Brain microvascular endothelial cell (primary cell): ENCODE measurements around the gene OGFOD1.

Experiments used
- DNase-seq: peaks from one replicate; pipeline ENCODE4 v3.0.0-alpha.2; 2020
- H3K27ac ChIP-seq: fragments of 250-450 bp; sonication (Bioruptor Pico); 2 replicates; pipeline ENCODE4 v1.5.1; 2020; ENCODE audit warnings: mild to moderate bottlenecking, moderate library complexity
- H3K27me3 ChIP-seq: fragments of 250-450 bp; sonication (Bioruptor Pico); replicated peaks from 2 replicates; pipeline ENCODE4 v1.5.1; 2020; ENCODE audit warnings: mild to moderate bottlenecking
- H3K36me3 ChIP-seq: fragments of 250-450 bp; sonication (Bioruptor Pico); replicated peaks from 2 replicates; pipeline ENCODE4 v1.5.1; 2020; ENCODE audit warnings: mild to moderate bottlenecking
- H3K4me3 ChIP-seq: 2 replicates; pipeline ENCODE4 v1.5.1; 2011; ENCODE audit warnings: low read depth, mild to moderate bottlenecking, control low read depth, low read length, moderate library complexity
- CTCF ChIP-seq: IDR thresholded peaks from 2 replicates; pipeline ENCODE4 v1.5.1; 2011; ENCODE audit warnings: low read depth, mild to moderate bottlenecking, moderate library complexity, low read length, control low read depth, inconsistent platforms; ENCODE audit errors: missing control alignments
- in situ Hi-C: cut with HindIII; loops from 2 replicates; pipeline ENCODE4 v1.10.0; 2017; ENCODE audit warnings: low sequenced_read_pairs, low pct_ligation_motif_present

Gene OGFOD1

DNA sequence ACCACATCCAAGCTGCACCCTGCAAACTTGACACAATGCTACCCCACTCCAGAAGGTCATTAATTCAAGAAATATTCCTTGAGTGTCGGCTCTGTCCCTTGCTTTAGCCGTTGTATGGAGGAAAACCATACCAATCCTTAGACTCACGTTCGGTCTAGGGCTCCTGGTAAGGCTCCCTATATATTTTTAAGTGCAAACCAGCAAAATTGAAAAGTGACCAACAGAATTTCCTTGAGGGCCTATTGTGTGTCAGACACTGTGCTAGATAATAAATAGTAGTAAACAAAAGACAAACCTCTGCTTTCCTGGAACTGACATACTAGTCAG, 68.9 kb downstream of the OGFOD1 start:
- in situ Hi-C loops: no loop called here
- H3K27ac ChIP-seq: no peak overlapping the region
- H3K4me3 ChIP-seq: peak overlapping the region; percentile 94

DNA sequence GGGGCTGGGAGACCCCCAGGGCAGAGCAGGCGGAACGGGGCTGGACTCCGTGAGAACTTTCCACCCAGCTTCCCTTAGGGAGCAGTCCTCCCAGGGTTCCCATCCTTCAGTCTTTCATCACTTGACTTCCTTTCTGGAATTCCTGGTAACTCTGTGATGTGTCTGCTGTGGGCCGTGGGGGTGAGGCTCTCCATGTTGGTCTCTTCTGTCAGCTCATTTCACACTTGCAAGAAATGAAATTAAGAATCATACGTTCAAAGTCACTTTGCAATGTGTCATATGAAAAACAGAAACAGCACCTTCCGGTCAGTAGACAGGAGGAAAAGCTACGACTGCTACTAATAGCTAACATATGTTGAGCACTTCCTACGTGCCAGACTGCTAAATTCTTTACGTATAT, 73.9 kb downstream of the OGFOD1 start:
- no peaks in the 10 kb centered on the region for H3K36me3 ChIP-seq
- no peaks in the 10 kb centered on the region for H3K27me3 ChIP-seq
- H3K4me3 ChIP-seq: no peak overlapping the region
- no peak for TF ChIP-seq CTCF
- H3K27ac ChIP-seq: peak overlapping the region; percentile 8
- DNase-seq: peak; percentile 17
- in situ Hi-C loops: no loop called here

More for the DNA sequence above, 68.9 kb downstream of the OGFOD1 start:
- no peaks in the 10 kb centered on the region for H3K27me3 ChIP-seq
- H3K36me3 ChIP-seq: no peaks in the 10 kb centered on the region
- no peak for DNase-seq
- no peak for TF ChIP-seq CTCF
